HUDEP-2 (cell line): ENCODE results near the gene BRCA2.

Experiments
- DNase-seq, 76 experiments: peaks; one replicate each; lab custom pipeline; 2025; ENCODE audit not compliant: unreplicated experiment in 76 of 76; lab: John Stamatoyannopoulos, UW

Gene BRCA2, protein sequence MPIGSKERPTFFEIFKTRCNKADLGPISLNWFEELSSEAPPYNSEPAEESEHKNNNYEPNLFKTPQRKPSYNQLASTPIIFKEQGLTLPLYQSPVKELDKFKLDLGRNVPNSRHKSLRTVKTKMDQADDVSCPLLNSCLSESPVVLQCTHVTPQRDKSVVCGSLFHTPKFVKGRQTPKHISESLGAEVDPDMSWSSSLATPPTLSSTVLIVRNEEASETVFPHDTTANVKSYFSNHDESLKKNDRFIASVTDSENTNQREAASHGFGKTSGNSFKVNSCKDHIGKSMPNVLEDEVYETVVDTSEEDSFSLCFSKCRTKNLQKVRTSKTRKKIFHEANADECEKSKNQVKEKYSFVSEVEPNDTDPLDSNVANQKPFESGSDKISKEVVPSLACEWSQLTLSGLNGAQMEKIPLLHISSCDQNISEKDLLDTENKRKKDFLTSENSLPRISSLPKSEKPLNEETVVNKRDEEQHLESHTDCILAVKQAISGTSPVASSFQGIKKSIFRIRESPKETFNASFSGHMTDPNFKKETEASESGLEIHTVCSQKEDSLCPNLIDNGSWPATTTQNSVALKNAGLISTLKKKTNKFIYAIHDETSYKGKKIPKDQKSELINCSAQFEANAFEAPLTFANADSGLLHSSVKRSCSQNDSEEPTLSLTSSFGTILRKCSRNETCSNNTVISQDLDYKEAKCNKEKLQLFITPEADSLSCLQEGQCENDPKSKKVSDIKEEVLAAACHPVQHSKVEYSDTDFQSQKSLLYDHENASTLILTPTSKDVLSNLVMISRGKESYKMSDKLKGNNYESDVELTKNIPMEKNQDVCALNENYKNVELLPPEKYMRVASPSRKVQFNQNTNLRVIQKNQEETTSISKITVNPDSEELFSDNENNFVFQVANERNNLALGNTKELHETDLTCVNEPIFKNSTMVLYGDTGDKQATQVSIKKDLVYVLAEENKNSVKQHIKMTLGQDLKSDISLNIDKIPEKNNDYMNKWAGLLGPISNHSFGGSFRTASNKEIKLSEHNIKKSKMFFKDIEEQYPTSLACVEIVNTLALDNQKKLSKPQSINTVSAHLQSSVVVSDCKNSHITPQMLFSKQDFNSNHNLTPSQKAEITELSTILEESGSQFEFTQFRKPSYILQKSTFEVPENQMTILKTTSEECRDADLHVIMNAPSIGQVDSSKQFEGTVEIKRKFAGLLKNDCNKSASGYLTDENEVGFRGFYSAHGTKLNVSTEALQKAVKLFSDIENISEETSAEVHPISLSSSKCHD (N-terminal part only)

DNA sequence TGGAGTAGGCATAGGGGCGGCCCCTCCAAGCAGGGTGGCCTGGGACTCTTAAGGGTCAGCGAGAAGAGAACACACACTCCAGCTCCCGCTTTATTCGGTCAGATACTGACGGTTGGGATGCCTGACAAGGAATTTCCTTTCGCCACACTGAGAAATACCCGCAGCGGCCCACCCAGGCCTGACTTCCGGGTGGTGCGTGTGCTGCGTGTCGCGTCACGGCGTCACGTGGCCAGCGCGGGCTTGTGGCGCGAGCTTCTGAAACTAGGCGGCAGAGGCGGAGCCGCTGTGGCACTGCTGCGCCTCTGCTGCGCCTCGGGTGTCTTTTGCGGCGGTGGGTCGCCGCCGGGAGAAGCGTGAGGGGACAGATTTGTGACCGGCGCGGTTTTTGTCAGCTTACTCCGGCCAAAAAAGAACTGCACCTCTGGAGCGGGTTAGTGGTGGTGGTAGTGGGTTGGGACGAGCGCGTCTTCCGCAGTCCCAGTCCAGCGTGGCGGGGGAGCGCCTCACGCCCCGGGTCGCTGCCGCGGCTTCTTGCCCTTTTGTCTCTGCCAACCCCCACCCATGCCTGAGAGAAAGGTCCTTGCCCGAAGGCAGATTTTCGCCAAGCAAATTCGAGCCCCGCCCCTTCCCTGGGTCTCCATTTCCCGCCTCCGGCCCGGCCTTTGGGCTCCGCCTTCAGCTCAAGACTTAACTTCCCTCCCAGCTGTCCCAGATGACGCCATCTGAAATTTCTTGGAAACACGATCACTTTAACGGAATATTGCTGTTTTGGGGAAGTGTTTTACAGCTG, at the start of gene BRCA2, which contains the start of gene ZAR1L:
TSS of gene BRCA2 (plus strand) at position 271 of the 790 bp plus-strand sequence. CDS start 953 bp downstream, outside the sequence.
TSS of gene ZAR1L (minus strand) at position 126 of the 790 bp plus-strand sequence. CDS start 3,438 bp downstream, outside the sequence.
- DNase-seq = peak in 75 of 76 experiments; percentile 21 to 89 (median 76)

DNA sequence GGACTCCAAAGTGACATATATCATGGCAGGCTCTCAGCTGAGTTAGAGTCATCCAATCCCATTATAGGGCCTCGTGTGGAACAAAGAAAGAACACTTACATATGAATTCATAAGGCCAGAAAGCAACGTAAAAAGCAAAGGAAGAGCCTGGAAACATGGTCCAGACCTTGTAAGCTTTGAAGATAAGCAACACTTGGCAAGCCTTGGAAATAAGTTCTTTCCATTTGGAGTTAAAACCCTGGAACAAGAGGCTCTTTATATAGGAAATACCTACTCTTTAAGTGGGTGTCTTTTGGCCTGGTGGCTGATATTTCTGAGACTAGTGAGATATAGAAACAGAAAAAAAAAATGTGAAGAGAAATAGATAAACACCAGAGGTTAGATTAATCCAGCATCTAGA, 49.6 kb upstream of the BRCA2 start:
- no peak for DNase-seq

- DNase-seq = no peak
These were observed 49.2 kb upstream of the BRCA2 start for GRCh38 chr13:32266130-32266529.

DNA sequence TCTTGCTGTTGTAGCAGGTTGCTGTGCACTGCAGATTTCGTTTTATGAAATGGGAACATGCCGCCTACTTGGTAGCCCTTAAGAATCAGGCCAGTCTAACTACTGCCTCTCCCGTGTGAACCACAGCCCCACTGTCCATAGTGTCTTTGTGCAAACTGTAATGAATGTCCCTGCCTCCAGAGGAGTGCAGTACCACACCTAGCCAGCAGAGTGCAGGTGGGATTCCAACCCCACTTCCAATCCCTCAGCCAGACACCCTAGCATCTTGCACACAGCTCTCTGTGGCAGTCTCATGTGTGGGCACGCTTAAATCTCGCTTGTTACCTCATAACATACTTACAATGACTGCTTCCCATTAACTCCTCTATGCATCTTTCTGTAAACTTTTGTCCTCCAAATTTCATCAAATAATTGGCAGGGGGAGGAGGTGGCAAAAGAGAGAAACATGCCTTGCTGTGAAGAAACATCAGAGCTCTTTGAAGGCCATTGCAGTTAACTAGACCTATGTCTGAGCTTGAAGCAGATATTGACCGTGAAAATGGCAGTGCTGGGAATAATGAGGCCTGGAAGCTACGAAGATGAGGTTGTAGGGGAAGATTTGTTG, 47.4 kb upstream of the BRCA2 start:
- DNase-seq = peak in 16 of 76 experiments; percentile 1 to 31 (median 12)

- no peak for DNase-seq
These were observed 43.2 kb upstream of the BRCA2 start for GRCh38 chr13:32272021-32272683.

DNA sequence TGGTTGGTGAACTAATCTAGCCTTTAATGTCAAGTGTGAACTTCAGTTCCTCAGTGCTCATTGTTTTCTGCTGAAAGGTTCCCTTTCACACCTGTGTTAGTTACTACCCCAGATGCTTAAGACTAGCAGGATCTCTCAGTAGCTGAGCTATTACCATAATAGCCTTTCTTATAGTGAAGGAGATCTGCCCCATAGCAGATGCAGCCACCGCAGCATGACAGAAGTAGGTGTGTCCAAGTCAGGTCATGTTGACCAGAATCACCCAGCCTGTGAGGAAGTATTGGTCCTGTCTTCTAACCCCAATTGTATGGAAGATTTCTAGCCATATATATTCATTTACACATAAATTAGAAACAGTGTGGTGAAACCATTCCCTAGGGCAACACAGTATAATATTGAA, 37.5 kb upstream of the BRCA2 start:
- no peak for DNase-seq

DNA sequence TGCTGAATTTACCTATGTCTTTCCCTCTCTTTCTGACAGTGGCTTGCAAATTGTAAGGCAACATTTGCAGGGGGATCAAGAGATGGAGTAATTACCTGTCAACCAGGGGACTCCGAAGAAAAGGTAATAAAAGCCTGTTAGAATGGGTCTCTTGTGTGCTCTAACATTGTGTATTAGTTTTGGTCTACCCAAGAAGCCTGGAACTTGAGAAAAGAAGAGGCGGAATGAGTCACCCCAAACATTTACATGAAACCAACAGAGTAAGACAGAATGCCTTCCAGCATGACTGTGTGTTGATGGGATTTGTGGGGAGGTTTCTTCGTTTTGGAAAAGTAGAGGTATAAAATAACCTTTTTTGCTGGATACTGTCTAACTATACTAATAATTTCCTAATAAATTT, 36.9 kb upstream of the BRCA2 start:
- no peak for DNase-seq

DNA sequence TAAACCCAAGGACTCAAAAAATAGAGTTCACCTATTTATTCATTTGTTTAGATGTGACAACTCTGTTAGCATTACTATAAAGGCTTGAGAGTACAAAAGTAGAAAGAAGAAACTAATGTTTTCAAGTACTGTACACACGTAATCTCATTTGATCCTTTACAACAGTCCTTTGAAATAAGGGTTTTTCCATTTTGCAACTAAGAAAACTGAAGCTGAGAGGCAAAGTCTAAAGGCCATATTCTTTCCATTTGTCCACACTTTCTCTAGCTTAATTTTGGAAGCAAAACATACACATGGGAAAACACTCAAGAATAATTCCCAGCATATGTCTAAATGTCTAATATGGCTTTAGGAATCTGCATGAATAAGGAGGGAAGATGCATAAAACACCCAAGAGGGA, 34.2 kb upstream of the BRCA2 start:
- no peak for DNase-seq

DNA sequence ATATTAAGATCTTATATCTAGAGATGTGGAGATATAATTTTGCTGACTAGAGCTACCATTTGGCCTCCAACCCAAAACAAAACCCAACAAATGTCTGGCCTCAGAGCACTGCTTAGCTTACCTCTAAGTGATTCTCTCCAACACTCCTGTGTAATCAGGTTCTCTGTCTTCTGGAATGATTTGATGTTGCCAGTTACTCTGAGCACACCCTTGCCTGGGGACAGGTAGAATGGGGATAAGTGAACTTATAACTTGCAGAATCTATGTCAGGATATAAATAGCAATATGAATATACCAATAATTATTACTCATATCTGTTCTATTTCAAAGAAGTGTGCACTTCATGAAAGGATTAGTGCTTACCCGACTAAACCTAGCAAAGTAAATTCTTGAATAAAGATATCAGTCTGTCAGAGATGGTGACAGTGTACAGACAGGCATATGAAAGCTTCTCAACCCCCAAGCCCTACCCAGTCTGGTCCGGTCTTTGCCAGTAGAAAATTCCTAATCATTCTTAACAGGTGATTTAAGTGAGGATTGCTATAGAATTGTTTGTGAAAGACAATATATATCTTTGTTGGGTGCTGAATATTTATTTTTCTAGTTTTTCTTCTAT, 33.1 kb upstream of the BRCA2 start:
- DNase-seq = no peak

GRCh38 chr13:32284927-32285632, 30.2 kb upstream of the BRCA2 start:
- DNase-seq = no peak

- no peak for DNase-seq
These were observed 29.7 kb upstream of the BRCA2 start for GRCh38 chr13:32285633-32285965.

DNA sequence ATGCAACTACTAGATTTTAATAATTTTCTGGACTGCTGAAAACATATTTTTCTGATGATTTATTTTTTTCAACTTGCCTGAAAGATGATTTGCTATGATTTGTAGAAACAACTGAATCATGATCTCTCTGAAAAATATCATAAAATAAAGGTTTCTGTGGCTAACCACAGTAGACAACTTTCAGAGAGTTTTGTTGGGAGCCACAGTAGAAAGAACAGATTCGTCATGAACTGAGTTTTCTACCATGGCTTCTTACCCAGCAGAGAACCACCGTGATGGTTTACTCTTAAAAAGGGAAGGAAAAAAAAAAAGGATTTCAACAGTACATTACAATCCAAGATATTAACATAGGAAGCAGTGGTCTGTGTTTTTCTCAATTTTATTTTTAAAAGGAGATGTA, 18.1 kb upstream of the BRCA2 start:
- no peak for DNase-seq

DNA sequence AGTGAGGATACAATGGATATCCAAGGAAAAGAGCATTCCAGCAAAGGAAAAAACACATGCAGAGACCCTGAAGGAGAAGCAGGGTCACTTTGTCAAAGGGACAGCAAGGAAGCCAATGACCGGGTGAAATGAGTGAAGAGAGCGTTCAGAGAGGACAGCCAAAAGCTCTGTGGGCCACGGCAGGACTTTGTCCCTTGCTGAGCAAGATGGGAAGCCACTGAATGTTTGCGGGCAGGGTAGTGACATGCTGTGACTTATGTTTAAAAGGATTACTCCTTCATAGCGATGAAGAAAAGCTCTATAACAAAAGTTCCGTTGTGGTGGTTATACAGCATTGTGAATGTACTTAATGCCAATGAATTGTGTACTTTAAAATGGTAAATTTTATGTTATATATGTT, 16.6 kb upstream of the BRCA2 start:
- no peak for DNase-seq

DNA sequence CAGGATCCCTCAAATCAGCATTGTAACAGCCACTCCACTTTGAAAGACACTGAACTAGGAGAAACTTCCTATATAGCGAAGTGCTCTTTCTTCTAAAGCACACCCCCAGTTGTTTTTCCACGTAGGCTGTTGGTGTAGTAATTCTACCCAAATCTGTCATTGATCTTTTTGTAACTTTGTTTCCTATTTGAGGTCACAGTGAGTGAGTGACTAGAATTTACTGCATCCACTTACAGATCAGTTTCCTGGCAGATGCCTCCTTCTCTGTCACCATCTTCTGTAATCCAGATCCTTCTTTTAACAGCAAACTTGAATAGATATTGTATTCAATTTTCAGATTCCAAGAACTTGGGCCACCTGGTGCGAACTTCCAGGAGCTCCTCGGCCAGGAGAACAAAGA, 15.4 kb upstream of the BRCA2 start:
- DNase-seq = no peak

GRCh38 chr13:32300406-32300805, 14.9 kb upstream of the BRCA2 start:
- DNase-seq = no peak

- DNase-seq = no peak
These were observed 14.4 kb upstream of the BRCA2 start for GRCh38 chr13:32300920-32301319.

DNA sequence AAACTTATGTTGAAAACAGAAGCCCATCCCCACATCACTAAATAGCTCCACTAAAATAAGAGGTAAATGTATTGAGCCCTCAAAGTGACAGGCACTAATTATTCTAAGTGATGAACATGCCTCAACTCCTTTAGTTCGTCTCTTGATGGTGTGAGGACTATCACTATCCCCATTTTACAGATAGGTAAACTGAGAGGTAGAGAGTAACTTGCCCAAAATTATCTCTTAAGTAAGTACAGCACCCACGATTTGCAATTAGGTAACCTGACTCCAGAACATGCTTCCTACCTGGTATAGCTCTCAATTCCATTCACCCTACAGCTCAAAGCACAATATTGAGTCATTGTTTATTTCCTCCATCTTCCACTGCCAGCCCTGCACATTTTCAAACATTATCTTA, 12.8 kb upstream of the BRCA2 start:
- no peak for DNase-seq

DNA sequence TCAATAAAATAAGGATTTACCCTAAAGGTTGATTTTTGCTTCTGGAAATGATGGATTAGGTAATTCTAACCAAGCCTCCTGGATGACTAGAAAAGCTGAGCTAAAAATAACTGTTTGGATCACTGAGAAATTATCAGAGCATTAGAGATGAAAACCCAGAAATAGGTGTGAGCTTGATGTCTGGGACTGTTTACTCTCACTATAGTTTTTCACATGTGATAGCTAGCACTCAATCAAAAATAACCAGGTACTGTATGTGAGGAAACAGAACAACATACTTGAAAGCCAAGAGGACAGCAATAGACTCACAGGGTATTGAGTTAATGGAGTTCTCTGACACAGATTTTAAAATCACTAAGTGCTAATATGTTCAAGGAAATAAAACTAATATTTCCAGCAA, 9.7 kb upstream of the BRCA2 start:
- DNase-seq = no peak
